Activated T-cell treated with anti-CD3 and anti-CD28 coated beads, Interleukin-2, amount 50 U/mL, for 24 hours (primary cell): ENCODE data around the gene MKS1.
A peak's percentile ranks its signal among the peaks of the same experiment; 100 is the strongest.

Source experiments
- DNase-seq: peaks from one replicate; pipeline ENCODE4 v3.0.0-alpha.2; 2020
- H3K27ac Mint-ChIP-seq: 2 replicates; pipeline ENCODE4 v1.8.0; 2020; ENCODE audit warnings: mild to moderate bottlenecking, mixed read lengths
- H3K27me3 Mint-ChIP-seq: 2 replicates; pipeline ENCODE4 v1.8.0; 2020; ENCODE audit warnings: mixed read lengths
- H3K36me3 Mint-ChIP-seq: 2 replicates; pipeline ENCODE4 v1.8.0; 2020; ENCODE audit warnings: low read depth, mixed read lengths
- H3K4me1 Mint-ChIP-seq: 2 replicates; pipeline ENCODE4 v1.8.0; 2020; ENCODE audit warnings: low read depth, mixed read lengths
- H3K4me3 Mint-ChIP-seq: 2 replicates; pipeline ENCODE4 v1.8.0; 2020; ENCODE audit warnings: mild to moderate bottlenecking, moderate library complexity, mixed read lengths
- H3K9me3 Mint-ChIP-seq: 2 replicates; pipeline ENCODE4 v1.8.0; 2020; ENCODE audit warnings: mixed read lengths

Gene MKS1

DNA sequence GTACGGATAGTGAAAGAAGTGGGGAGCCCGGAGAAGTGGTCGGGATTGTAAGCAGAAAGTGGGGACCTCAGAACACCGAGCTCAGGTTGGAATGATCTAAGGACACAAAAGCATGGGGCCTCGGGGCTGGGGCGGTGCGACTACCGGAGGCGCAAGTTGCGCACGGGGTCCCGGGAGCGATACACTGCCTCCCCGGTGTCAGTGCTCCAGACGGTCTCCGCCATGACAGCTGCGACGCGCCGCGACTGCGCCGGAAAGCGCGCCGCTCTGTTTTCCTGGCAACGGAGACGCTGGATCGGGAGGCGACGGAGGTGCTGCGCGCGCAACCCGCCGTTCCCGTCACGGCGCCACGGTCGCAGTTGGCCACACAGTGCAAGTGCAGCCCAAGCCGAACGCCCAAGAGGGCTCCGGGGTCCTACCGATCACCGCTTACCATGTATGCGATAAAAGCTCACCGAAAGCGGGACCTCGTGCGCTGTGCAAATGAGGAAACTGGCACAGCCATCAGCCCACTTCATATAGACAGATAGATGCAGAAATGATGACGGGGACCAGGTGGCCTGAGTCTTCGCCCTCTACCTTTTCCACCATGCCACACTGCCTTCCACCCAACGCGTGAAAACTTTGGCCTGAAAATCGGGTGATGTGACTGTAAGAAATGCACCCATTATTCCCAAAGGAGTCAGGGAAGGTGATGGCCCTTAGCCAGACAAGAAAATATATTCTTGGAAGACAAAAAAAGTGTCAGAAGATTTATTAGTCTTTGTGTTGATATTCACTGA, at the start of gene MKS1:
MKS1 (minus strand) TSS at position 249 of the 782 bp plus-strand sequence; CDS start at position 224, 25 bp downstream.
- Mint-ChIP-seq H3K4me1 (peaks cover 28% of the 10 kb centered on the region), H3K27ac (peak within 1 kb of the TSS; percentile 93), H3K9me3 (no peaks in the 10 kb centered on the region), H3K36me3 (peaks cover 23% of the 10 kb centered on the region), H3K27me3 (no peaks in the 10 kb centered on the region), H3K4me3 (peak within 1 kb of the TSS; percentile 88)
- DNase-seq, result peak; percentile 97

DNA sequence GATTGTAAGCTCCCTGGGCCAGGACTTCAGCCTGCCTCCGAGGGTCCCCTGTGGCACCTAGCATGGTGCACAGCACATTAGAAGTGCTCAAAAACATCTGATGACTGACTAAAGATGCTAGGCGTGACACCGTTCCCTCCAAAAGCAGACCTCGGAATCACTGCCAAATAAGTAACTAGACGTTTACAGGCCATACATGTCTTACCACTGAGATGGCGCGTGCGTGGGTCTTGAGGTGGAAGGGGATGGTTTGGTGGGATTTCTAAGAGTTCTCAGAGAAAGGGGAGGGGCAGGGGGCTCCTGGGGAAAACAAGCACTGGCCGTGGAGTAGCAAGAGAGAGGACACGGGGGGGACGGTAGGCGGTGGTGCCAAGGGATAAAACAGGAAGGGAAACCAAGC, 49.3 kb upstream of the MKS1 start:
- Mint-ChIP-seq H3K36me3 (no peaks in the 10 kb centered on the region), H3K4me1 (peaks cover 3% of the 10 kb centered on the region), H3K9me3 (no peaks in the 10 kb centered on the region), H3K27me3 (peaks cover 36% of the 10 kb centered on the region), H3K27ac (no peak overlapping the region), H3K4me3 (no peak overlapping the region)
- DNase-seq, result no peak

DNA sequence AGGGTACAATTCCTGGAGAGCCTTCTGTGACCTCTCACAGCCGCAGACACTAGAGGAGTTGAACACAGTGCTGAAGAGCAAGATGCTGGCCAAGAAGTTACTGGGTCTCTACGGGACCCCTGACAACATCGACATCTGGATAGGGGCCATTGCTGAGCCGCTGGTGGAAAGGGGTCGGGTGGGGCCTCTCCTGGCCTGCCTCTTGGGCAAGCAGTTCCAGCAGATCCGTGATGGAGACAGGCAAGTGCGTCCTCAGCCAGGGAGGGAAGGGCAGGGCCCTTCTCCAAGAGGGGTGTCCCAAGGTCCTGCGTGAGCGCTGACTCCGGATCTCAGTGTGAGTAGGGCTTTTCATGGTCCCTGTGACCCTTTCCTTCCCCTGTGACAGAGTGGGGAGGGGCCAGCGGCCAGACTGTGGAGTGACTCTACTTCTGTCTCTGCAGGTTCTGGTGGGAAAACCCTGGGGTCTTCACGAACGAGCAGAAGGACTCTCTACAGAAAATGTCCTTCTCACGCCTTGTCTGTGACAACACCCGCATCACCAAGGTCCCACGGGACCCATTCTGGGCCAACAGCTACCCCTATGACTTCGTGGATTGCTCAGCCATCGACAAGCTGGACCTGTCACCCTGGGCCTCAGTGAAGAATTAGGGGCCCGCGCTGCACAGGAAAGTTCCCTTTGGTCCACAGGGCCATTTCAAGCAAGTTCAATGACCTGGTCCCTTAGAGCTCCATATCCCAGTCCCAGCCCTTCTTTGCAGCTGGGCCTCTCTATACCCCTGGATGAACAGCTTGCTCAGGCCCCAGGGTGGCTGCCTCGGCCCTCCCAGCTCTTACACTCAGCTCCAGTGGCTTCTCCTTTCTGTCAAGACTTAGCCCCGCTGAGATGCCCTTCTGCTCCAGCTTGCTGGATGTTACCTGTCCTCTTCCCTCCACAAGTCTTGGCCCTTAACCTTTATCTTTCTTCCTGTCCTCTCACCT, 48.6 kb upstream of the MKS1 start:
- Mint-ChIP-seq H3K4me3 (no peak overlapping the region), H3K27me3 (peaks cover 43% of the 10 kb centered on the region), H3K27ac (no peak overlapping the region), H3K36me3 (no peaks in the 10 kb centered on the region), H3K4me1 (no peaks in the 10 kb centered on the region), H3K9me3 (no peaks in the 10 kb centered on the region)
- DNase-seq, result no peak

DNA sequence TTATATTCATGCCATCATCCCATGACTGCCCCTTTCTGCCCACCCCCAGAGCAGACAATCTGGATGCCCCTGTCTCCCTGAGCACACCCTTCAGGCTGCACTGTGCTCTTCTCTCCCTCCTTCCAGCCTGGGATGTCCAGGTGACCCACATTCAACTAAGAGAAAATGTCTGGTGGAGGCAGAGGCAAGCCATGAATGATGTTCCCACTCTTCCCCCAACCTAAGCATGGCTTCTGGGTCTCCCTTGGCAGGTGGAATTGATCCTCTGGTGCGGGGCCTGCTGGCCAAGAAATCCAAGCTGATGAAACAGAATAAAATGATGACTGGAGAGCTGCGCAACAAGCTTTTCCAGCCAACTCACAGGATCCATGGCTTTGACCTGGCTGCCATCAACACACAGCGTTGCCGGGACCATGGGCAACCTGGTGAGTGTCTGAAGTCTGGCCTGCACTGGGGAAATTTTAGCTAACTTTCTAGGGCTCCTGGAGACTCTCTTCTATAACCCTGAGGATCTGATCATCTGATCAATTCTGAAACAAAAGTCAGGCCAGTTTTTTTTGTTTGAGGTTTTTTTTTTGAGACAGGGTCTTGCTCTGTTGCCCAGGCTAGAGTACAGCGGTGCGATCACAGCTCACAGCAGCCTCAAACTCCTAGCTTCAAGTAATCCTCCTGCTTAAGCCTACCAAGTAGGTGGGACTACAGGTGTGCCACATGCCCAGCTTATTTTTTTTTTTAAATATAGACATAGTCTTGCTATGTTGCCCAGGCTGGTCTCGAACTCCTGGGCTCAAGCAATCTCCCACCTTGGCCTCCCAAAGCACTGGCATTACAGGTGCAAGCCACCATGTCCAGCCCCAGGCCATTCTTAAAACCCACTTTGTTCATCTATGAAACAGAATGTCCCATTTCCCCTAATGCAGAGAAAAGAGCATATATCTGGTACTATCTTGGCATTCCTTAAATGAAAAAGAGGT, 47.1 kb upstream of the MKS1 start:
- Mint-ChIP-seq H3K9me3 (no peaks in the 10 kb centered on the region), H3K36me3 (no peaks in the 10 kb centered on the region), H3K27ac (no peak overlapping the region), H3K4me1 (no peaks in the 10 kb centered on the region), H3K27me3 (peaks cover 56% of the 10 kb centered on the region), H3K4me3 (no peak overlapping the region)
- DNase-seq, result no peak

DNA sequence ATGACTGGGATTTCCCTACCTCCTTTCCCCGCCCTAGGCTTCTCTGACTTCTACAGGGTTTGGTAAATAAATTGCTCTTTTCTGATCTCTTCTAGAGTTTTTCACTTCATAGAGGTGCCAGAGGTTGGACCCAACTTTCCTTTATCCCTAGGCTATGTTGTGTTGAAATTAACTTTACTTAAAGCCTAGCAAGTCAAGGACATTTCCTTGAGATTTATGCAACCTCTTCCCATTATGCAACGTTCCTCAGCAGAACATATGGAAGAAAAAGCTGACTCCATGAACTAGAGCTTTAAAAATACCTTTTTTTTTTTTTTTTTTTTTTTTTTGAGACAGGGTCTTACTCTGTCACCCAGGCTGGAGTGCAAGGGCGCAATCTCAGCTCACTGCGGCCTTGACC, 46.2 kb upstream of the MKS1 start:
- Mint-ChIP-seq H3K9me3 (no peaks in the 10 kb centered on the region), H3K36me3 (no peaks in the 10 kb centered on the region), H3K4me1 (no peaks in the 10 kb centered on the region), H3K27me3 (peaks cover 65% of the 10 kb centered on the region), H3K27ac (no peak overlapping the region), H3K4me3 (no peak overlapping the region)
- no peak for DNase-seq

DNA sequence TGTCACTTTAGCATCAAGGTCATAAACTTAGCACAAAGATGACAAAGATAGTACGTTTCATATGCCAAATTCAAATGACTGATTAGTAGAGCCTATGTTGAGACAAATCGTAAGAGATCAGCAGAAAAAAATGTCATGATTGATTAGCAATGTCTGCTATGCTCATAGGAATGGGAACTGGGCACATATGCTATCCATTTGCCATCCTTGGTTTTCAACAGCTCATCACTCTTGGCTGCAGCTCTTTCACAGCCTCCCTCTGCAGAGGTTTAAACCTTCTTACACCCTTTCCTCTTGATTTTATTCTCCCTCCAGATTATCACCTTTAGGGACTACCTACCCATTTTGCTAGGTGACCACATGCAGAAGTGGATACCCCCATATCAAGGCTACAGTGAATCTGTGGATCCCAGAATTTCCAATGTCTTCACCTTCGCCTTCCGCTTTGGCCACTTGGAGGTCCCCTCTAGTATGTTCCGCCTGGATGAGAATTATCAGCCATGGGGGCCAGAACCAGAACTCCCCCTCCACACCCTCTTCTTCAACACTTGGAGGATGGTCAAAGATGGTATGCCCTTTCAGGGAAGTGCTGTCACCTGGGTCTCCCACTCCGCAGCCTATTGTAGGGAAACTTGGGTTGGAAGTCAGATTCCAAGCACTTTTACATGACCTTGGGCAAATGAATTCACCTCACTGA, 45.5 kb upstream of the MKS1 start:
- Mint-ChIP-seq H3K27me3 (peaks cover 67% of the 10 kb centered on the region), H3K4me3 (no peak overlapping the region), H3K36me3 (no peaks in the 10 kb centered on the region), H3K4me1 (no peaks in the 10 kb centered on the region), H3K9me3 (no peaks in the 10 kb centered on the region), H3K27ac (no peak overlapping the region)
- DNase-seq, result no peak

DNA sequence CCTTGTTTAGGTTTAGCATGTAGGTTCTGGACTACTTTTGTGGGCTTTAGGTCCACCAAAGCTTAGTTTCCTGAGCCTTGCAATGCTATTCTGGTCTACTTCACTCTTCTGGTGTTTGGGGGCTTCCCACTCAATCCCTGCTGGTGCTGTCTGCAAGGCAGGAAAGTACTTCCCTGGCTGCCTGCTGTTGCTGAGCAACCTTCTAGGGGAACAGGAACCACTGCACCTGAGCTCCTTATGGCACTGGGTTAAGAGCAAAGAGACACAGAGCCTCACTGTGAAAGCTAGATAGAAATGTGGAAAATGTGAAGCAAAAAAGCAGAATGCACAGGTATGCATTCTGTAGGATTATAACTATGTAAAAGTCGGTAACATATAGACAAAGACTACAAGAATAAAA, 44.7 kb upstream of the MKS1 start:
- H3K27me3 Mint-ChIP-seq, result peaks cover 71% of the 10 kb centered on the region
- DNase-seq, result no peak
- no peak overlapping the region for H3K27ac Mint-ChIP-seq
- H3K4me3 Mint-ChIP-seq, result no peak overlapping the region
- H3K4me1 Mint-ChIP-seq, result no peaks in the 10 kb centered on the region
- H3K9me3 Mint-ChIP-seq, result no peaks in the 10 kb centered on the region
- H3K36me3 Mint-ChIP-seq, result no peaks in the 10 kb centered on the region

DNA sequence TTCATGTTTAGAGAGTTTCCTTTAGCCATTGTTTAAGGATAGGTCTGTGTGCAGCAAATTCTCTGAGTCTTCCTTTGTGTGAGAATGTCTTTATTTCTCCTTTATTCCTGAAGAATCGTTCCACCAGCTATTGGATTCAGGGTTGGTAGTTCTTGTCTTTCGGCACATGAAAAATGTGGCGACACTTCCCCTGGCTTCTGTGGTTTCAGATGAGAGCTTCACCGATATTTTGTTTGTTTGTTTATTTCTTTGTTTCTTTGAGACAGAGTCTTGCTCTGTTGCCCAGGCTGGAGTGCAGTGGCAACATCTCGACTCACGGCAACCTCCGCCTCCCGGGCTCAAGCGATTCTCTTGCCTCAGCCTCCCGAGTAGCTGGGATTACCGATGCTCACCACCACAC, 43.1 kb upstream of the MKS1 start:
- no peaks in the 10 kb centered on the region for H3K9me3 Mint-ChIP-seq

DNA sequence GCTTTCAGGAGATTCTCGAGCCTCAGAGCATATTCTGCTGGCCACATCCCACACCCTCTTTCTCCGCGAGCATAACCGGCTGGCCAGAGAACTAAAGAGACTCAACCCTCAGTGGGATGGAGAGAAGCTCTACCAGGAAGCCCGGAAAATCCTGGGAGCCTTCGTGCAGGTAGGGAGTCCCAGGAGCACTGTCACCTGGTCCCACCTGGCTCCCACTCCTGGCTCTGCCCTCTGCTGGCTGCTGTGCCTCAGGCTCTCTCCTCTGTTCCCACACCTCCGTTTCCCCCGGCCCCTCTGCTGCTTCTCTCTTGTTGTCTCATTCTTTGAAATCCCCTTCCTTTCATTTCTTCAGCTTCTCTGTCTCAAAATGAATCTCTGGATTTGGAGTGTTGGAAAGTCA, 35.7 kb upstream of the MKS1 start:
- DNase-seq, result no peak
- H3K27ac Mint-ChIP-seq, result no peak overlapping the region
- H3K4me1 Mint-ChIP-seq, result peaks cover 2% of the 10 kb centered on the region
- H3K4me3 Mint-ChIP-seq, result no peak overlapping the region
- H3K36me3 Mint-ChIP-seq, result no peaks in the 10 kb centered on the region
- no peaks in the 10 kb centered on the region for H3K9me3 Mint-ChIP-seq
- H3K27me3 Mint-ChIP-seq, result peaks cover 46% of the 10 kb centered on the region

More for the DNA sequence above, 43.1 kb upstream of the MKS1 start:
- H3K27ac Mint-ChIP-seq, result no peak overlapping the region
- H3K27me3 Mint-ChIP-seq, result peaks cover 74% of the 10 kb centered on the region
- no peaks in the 10 kb centered on the region for H3K36me3 Mint-ChIP-seq
- no peak for DNase-seq
- no peak overlapping the region for H3K4me3 Mint-ChIP-seq
- H3K4me1 Mint-ChIP-seq, result no peaks in the 10 kb centered on the region

DNA sequence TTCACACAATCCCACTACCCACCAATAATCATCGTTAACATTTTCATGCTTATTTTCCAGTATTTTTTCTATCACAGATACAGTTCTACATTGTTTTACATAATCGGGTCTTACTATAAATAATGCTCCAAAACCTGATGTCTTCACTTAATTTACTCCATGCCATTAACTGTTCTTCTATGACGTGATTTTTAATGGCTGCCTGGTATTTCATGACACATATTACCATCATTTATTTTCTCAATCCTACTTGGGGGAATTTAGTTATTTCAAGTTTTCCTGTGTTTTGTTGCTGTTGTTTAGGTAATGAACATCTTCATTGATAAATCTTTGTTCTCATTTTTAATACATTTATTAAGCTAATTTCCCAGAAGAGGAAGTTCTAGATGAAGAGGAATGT, 34.0 kb upstream of the MKS1 start:
- H3K36me3 Mint-ChIP-seq, result no peaks in the 10 kb centered on the region

DNA sequence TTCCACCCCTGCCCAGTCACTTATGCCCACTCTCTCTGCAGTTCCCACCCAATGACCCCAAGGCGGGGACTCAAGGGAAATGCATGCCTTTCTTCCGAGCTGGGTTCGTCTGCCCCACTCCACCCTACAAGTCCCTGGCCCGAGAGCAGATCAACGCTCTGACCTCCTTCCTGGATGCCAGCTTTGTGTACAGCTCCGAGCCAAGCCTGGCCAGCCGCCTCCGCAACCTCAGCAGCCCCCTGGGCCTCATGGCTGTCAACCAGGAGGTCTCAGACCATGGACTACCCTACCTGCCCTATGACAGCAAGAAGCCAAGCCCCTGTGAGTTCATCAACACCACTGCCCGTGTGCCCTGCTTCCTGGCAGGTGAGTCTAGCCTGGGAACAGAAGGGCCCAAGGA, 33.1 kb upstream of the MKS1 start:
- Mint-ChIP-seq H3K36me3 (no peaks in the 10 kb centered on the region), H3K27me3 (peaks cover 45% of the 10 kb centered on the region), H3K4me3 (no peak overlapping the region), H3K27ac (no peak overlapping the region), H3K9me3 (no peaks in the 10 kb centered on the region), H3K4me1 (peaks cover 11% of the 10 kb centered on the region)
- DNase-seq, result no peak

More for the DNA sequence above, 34.0 kb upstream of the MKS1 start:
- no peak overlapping the region for H3K27ac Mint-ChIP-seq
- H3K4me1 Mint-ChIP-seq, result peaks cover 6% of the 10 kb centered on the region
- H3K27me3 Mint-ChIP-seq, result peaks cover 49% of the 10 kb centered on the region
- no peak for DNase-seq
- no peak overlapping the region for H3K4me3 Mint-ChIP-seq
- no peaks in the 10 kb centered on the region for H3K9me3 Mint-ChIP-seq

DNA sequence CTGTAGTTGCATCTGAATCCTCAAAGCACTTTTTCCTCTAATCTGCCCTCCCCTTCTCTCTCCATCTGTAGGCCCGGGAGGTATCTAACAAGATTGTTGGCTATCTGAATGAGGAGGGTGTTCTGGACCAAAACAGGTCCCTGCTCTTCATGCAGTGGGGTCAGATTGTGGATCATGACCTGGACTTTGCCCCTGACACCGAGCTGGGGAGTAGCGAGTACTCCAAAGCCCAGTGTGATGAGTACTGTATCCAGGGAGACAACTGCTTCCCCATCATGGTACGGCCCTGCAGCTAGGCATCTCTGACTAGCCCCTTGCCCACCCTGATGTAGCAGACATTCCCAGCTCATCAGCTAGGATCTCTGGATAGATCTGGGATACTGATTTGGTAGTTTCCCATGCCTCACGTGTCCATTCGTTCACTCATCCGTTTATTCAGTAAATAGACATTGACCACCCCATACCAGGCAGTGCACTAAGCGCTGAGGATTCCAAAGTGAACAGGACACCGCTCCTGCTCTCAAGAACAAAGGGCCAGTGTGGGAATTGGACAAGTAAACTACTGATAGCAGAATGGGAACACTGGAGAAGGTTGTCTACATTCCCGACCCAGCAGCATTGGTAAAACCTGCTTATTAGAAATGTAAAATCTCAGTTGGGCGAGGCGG, 31.4 kb upstream of the MKS1 start:
- Mint-ChIP-seq H3K36me3 (no peaks in the 10 kb centered on the region), H3K4me3 (no peak overlapping the region), H3K27ac (no peak overlapping the region), H3K27me3 (peaks cover 49% of the 10 kb centered on the region), H3K4me1 (peaks cover 11% of the 10 kb centered on the region), H3K9me3 (no peaks in the 10 kb centered on the region)
- DNase-seq, result peak; percentile 43
